RPMI8226 (cell line): Measurements from ENCODE around the gene ZNF597.

Experiments
- DNase-seq: peaks from one replicate; pipeline ENCODE4 v3.0.0-alpha.2; 2015

The ZNF597 gene

DNA sequence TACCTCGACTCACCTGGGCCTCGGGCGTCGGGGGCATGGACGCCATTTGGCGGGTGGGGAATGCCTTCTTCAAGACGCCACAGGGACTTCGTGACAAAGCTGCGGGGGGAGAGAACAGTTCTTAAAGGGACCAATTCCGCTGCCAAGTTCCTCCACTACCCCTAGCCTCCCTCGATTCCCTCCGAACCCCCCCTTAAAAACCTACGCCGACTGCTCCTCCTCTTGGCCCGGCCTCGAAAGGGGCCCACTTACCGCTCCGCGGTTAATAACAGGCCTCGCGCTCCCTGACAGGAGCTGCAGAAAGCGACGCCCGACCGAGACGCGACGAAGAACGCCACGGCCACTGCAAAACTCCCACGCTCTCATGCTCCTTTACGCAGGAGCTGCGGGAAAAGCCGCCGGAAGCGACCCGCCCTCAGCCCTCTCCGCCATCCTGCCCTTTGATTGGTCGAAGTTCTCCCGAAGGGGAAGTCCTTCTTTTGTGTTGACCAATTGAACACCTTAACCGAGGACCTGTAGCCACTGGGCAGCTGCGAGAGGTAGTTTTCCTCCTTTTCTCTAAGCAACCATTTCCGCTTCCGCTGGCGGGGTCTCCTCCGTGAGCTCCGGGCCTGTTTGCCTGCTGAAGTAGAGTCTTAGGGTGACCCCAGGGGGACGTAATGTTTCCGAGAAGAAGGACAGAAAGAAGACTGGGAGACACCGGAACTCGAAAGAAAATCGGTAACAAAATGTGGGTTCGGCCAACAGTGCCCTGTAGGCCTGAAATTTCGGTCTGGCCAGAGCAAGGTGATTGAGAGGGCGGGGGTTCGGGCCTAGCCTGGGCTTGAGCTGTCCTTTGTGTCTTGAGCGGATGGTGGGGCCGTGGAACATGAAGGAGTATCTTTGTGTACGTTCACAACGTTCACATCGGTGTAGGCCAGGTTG lies at the start of gene ZNF597, which contains the start of gene NAA60:
Gene ZNF597, minus strand, starts transcription at position 397 of the 924 bp plus-strand sequence. Its CDS starts 351 bp downstream, at position 46.
Gene NAA60, plus strand, starts transcription at position 573 of the 924 bp plus-strand sequence. CDS start 32,548 bp downstream, outside the sequence.
- peak; percentile 92 for DNase-seq

- DNase-seq: no peak
These were observed 49.1 kb upstream of the ZNF597 start for GRCh38 chr16:3492356-3492755.

DNA sequence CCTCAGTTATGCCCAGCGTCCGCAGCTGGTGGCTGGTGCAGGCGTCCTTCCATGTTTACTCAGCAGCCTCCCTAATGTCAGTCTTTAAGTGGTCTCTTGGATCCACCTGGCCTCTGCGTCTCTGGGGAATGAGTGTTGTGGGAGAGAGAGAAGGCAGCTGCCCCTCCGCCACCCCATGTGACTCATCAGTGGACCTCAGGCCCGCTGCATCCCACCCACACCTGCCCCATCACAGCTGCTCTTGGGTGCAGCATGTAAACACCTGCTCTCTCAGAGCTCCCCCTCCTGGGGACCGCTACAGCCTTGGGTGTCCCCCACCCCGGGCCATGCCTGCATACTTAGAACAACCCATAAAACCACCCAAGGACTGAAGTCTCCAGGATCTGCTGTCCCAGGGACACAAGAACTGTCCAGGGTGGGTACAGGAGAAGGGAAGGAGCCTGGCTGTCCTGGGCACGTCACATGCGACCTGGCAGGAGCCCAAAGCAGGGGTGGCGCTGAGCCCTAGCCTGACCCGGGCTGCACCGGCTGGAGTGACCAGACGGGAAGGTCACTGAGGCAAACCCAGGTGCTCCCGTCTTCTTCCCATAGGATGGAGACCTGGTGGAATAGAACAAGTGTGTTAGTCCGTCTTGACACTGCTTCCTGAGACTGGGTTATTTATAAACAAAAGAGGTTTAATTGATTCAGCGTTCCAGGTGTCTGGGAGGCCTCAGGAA lies 47.8 kb upstream of the ZNF597 start:
- DNase-seq: peak; percentile 34

GRCh38 chr16:3488801-3489200 lies 45.5 kb upstream of the ZNF597 start:
- no peak for DNase-seq

GRCh38 chr16:3487521-3488410 lies 44.5 kb upstream of the ZNF597 start:
- peak; percentile 22 for DNase-seq

- no peak for DNase-seq
These were observed 43.4 kb upstream of the ZNF597 start for GRCh38 chr16:3486506-3487215.

DNA sequence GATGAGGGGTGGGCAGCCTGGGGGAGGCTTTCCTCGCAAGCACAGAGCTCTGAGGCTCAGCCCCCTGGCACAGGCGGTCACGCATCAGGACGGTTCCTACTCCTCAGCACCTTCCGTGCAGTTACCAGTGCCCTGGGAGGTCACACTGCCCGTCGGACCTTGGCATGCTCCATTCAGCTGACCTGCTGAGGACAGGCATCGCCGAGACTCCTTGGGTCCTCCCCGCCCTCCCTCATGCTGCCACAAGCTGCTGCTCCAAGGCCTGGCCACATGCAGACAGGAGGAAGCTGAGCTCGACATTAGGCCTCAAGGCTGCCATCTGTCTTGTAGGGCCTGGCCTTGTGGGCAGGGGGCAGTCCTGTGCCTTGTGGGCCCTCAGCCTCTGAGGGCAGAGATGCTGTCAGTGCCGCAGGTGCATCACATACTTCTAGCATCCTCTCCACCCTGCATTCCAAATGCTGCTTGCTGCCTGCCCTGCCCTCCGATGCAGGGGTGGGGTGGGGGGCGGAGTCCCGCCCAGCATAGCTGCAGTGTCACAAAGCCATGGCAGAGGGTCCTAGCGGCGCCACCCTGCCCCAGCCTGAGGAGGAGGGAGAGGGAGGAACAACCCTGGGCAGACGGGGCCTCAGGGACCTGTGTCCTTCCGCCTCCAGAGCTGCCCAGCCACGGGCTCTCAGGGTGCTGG lies 42.7 kb upstream of the ZNF597 start:
- DNase-seq: no peak

DNA sequence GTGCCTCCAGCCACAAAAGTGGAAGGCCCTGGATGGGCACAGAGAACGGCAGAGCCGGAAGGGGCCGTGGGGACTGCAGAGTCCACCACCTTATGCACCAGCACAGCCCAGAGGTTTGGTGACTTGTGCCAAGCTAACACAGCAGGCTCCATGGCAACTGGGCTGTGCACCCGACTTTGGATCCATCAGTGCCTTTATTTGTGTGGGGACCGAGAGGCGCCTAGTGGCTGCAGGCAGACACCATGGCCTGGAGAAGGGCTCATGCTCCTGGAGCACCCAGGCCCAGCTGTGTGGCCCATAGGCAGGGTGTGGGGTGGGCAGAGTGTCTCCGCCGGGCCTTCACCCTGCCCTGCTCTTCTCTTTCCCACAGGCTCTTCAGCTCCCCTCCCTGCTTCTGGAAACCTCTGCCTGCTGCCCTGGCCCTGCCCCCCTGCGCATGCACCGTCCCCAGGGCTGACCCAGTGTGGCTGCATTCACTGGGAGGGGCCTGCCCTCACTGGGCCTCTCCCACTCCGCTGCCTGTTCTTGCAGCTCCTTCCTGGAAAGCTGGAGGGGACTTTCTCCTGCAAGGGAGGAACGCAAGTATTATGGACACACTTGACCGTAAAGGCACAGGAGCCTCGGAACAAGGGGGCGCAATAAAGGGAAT lies 41.9 kb upstream of the ZNF597 start:
- DNase-seq: no peak

GRCh38 chr16:3484318-3485096 lies 41.2 kb upstream of the ZNF597 start:
- no peak for DNase-seq

- DNase-seq: no peak
These were observed 39.4 kb upstream of the ZNF597 start for GRCh38 chr16:3482659-3483241.

- no peak for DNase-seq
These were observed 38.7 kb upstream of the ZNF597 start for GRCh38 chr16:3481696-3482658.

DNA sequence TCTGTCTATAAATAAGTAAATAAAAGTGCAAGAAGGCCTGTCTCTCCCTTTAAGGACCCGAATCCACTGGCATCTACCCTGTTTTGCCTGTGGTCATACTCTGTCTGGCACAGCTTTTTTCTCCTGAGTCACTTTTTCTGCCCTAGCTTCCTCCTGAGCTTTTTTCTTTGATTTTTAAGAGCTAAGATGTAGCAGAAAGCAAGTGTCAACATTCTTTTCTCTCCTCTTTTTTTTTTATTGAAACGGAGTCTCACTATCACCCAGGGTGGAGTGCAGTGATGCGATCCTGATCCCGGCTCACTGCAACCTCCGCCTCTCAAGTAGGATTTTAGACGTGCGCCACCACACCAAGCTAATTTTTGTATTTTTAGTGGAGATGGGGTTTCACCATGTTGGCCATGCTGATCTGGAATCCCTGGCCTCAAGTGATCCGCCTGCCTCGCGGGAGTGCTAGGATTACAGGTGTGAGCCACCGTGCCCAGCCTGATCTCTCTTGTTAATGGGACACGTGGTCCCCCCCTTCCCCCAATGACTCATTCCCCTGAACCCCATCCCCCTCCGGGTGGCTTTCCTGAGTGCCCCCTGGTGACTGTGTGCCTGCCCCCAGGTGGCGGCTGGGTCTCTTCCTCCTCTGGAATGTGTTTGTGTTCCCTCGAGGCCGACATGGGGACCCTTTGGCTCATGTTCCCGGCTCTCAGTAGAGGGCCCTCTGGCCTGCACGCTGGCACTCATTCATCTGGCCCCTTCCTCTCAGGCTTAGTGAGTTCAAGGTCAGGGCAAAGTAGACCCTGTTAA lies 37.8 kb upstream of the ZNF597 start:
- DNase-seq: no peak

DNA sequence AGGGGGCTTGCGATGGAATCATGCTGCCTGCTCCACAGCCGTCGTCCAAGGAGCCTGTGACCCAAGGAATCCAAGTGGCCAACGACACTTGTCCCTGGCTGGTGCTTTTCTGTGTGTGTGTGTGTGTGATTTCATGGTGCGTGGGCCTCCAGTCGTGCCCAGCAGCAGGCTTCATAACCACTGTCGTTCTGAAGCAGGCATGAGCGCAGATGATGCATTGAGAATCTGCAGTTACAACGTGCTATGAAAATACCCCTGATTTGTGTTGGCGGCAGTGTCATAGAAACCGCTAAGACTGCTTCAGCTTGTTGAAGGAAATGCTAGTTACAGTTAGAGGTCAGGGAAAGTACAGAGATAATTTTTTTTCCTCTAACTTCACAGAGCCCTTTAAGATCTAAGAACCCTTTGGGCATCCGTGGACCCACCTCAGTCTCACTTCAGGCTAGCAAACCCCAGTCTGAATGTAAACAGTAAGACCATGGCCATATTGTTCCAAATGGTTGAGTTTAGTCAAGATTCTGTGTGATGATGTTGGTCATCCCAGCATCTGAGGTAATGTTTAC lies 36.4 kb upstream of the ZNF597 start:
- DNase-seq: no peak

- no peak for DNase-seq
These were observed 35.1 kb upstream of the ZNF597 start for GRCh38 chr16:3478242-3478925.

- no peak for DNase-seq
These were observed 33.1 kb upstream of the ZNF597 start for GRCh38 chr16:3476409-3476808.

DNA sequence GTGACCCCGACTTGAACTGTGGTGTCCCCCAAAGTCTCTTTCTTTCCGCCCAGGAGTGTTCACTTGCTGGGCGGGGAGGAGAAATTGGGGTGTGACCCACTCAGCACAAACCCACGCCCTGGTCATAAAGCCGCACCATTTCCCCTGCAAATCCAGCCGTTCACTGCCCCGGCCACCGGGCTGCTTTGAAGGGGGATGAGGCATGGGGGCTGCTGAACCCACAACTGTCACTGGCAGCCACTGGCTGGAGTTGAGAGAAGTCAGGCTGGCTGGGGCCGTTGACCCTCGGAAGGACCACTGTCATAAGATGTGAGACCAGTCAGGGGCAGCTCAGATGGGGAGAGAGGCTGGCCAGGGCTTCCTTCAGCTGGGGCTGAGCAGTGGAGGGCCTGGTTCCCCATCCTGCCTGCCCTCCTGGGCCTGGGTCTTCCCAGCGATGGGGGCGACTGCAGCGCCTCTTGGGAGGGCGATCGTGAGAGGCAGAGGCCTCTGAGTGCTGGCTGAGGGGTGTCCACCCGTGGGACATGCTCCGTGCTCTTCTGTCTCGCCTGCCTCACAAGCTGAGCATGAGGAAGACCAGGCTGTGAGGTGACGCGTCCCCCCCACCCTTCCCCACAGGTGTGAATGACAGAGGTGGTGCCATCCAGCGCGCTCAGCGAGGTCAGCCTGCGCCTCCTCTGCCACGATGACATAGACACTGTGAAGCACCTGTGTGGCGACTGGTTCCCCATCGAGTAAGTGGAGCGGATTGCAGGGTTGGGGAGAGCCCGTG lies 32.5 kb upstream of the ZNF597 start:
- no peak for DNase-seq
